ENCODE data around the gene SLC25A21.

SLC25A21 gene

GRCh38 chr14:36952689-36953088 is 219.7 kb downstream of the SLC25A21 start:
- Histone ChIP-seq H3K4me2 (ENCODE audit: low read depth, low read length, poor library complexity, severe bottlenecking) (no peak overlapping the region), H3K27ac (ENCODE audit: low read depth, low read length) (no peak overlapping the region), H3K9me2 (replicated peaks; ENCODE audit: insufficient read depth, low read length) (no peaks in the 10 kb centered on the region), H3F3A (ENCODE audit: insufficient read depth) (no peaks in the 10 kb centered on the region), H3K4me3 (ENCODE audit: insufficient read depth, low read length, poor library complexity, severe bottlenecking) (no peak overlapping the region), H3K27me3 (ENCODE audit: low read length) (no peaks in the 10 kb centered on the region), H3K9me3 (ENCODE audit: insufficient read depth, low read length) (no peaks in the 10 kb centered on the region), H3K79me2 (ENCODE audit: insufficient read depth, low read length) (no peaks in the 10 kb centered on the region), H3K9ac (ENCODE audit: low read length) (no peak overlapping the region), H3K36me3 (ENCODE audit: low read length) (no peaks in the 10 kb centered on the region), H4K20me1 (ENCODE audit: low read depth, low read length) (no peaks in the 10 kb centered on the region), H2AFZ (ENCODE audit: low read depth, low read length, severe bottlenecking) (no peak overlapping the region)
- no peak for TF ChIP-seq EZH2phosphoT487 (conservative IDR thresholded peaks at IDR 0.05; ENCODE audit: low read length)

- no peaks in the 10 kb centered on the region for H3K36me3 ChIP-seq (ENCODE audit: low read length)
- no peak overlapping the region for H2AFZ ChIP-seq (ENCODE audit: low read depth, low read length, severe bottlenecking)
- H3F3A ChIP-seq (ENCODE audit: insufficient read depth): no peaks in the 10 kb centered on the region
- no peaks in the 10 kb centered on the region for H3K79me2 ChIP-seq (ENCODE audit: insufficient read depth, low read length)
- H3K9ac ChIP-seq (ENCODE audit: low read length): no peak overlapping the region
- H3K27me3 ChIP-seq (ENCODE audit: low read length): no peaks in the 10 kb centered on the region
- H3K4me2 ChIP-seq (ENCODE audit: low read depth, low read length, poor library complexity, severe bottlenecking): no peak overlapping the region
- H3K9me3 ChIP-seq (ENCODE audit: insufficient read depth, low read length): no peaks in the 10 kb centered on the region
- H3K27ac ChIP-seq (ENCODE audit: low read depth, low read length): no peak overlapping the region
- no peaks in the 10 kb centered on the region for H4K20me1 ChIP-seq (ENCODE audit: low read depth, low read length)
- TF ChIP-seq EZH2phosphoT487 (conservative IDR thresholded peaks at IDR 0.05; ENCODE audit: low read length): no peak
- TF ChIP-seq CTCF (IDR thresholded peaks at IDR 0.05; ENCODE audit: insufficient read depth, low read length, poor library complexity, severe bottlenecking): no peak
- no peak overlapping the region for H3K4me3 ChIP-seq (ENCODE audit: insufficient read depth, low read length, poor library complexity, severe bottlenecking)
- H3K9me2 ChIP-seq (replicated peaks; ENCODE audit: insufficient read depth, low read length): no peaks in the 10 kb centered on the region
Observed at GRCh38 chr14:36951380-36951911, 221.0 kb downstream of the SLC25A21 start.

- no peaks in the 10 kb centered on the region for H3K36me3 ChIP-seq (ENCODE audit: low read length)
- no peaks in the 10 kb centered on the region for H3F3A ChIP-seq (ENCODE audit: insufficient read depth)
- TF ChIP-seq EZH2phosphoT487 (conservative IDR thresholded peaks at IDR 0.05; ENCODE audit: low read length) (no peak), CTCF (IDR thresholded peaks at IDR 0.05; ENCODE audit: insufficient read depth, low read length, poor library complexity, severe bottlenecking) (no peak)
- H3K79me2 ChIP-seq (ENCODE audit: insufficient read depth, low read length): no peaks in the 10 kb centered on the region
- no peaks in the 10 kb centered on the region for H3K9me2 ChIP-seq (replicated peaks; ENCODE audit: insufficient read depth, low read length)
- no peak overlapping the region for H3K27ac ChIP-seq (ENCODE audit: low read depth, low read length)
- no peak overlapping the region for H3K4me2 ChIP-seq (ENCODE audit: low read depth, low read length, poor library complexity, severe bottlenecking)
- H4K20me1 ChIP-seq (ENCODE audit: low read depth, low read length): no peaks in the 10 kb centered on the region
- H3K27me3 ChIP-seq (ENCODE audit: low read length): no peaks in the 10 kb centered on the region
- no peak overlapping the region for H3K4me3 ChIP-seq (ENCODE audit: insufficient read depth, low read length, poor library complexity, severe bottlenecking)
- H2AFZ ChIP-seq (ENCODE audit: low read depth, low read length, severe bottlenecking): no peak overlapping the region
- no peak overlapping the region for H3K9ac ChIP-seq (ENCODE audit: low read length)
- no peaks in the 10 kb centered on the region for H3K9me3 ChIP-seq (ENCODE audit: insufficient read depth, low read length)
Observed at GRCh38 chr14:36950812-36951211, 221.6 kb downstream of the SLC25A21 start.

- no peak overlapping the region for H3K4me3 ChIP-seq (ENCODE audit: insufficient read depth, low read length, poor library complexity, severe bottlenecking)
- H3F3A ChIP-seq (ENCODE audit: insufficient read depth): no peaks in the 10 kb centered on the region
- no peaks in the 10 kb centered on the region for H3K36me3 ChIP-seq (ENCODE audit: low read length)
- H3K9me3 ChIP-seq (ENCODE audit: insufficient read depth, low read length): no peaks in the 10 kb centered on the region
- no peaks in the 10 kb centered on the region for H4K20me1 ChIP-seq (ENCODE audit: low read depth, low read length)
- H2AFZ ChIP-seq (ENCODE audit: low read depth, low read length, severe bottlenecking): no peak overlapping the region
- no peaks in the 10 kb centered on the region for H3K27me3 ChIP-seq (ENCODE audit: low read length)
- no peaks in the 10 kb centered on the region for H3K79me2 ChIP-seq (ENCODE audit: insufficient read depth, low read length)
- TF ChIP-seq EZH2phosphoT487 (conservative IDR thresholded peaks at IDR 0.05; ENCODE audit: low read length) (no peak), CTCF (IDR thresholded peaks at IDR 0.05; ENCODE audit: insufficient read depth, low read length, poor library complexity, severe bottlenecking) (no peak)
- H3K9ac ChIP-seq (ENCODE audit: low read length): no peak overlapping the region
- no peak overlapping the region for H3K27ac ChIP-seq (ENCODE audit: low read depth, low read length)
- no peak overlapping the region for H3K4me2 ChIP-seq (ENCODE audit: low read depth, low read length, poor library complexity, severe bottlenecking)
- H3K9me2 ChIP-seq (replicated peaks; ENCODE audit: insufficient read depth, low read length): no peaks in the 10 kb centered on the region
Observed at GRCh38 chr14:36949371-36949770, 223.0 kb downstream of the SLC25A21 start.

Measured in SU-DHL-6 (cell line).